Prostate gland (tissue), 2 donors: ENCODE measurements around the gene TRIB2. TPM values are rescaled to one million over a fixed set of nuclear protein-coding genes. Genes with fewer than 3 reads are reported as not detected.

Experiments used
- DNase-seq: peaks from one replicate; pipeline ENCODE4 v3.0.0-alpha.2; 2019; ENCODE audit warnings: low spot score
- H3K27ac ChIP-seq, 2 donors: fragments of 200-600 bp; sonication (generic); 2 replicates each; pipeline ENCODE4 v1.5.1; 2017 to 2019
- H3K27me3 ChIP-seq: fragments of 200-600 bp; sonication (generic); replicated peaks from 2 replicates; pipeline ENCODE4 v1.5.1; 2019; ENCODE audit not compliant: insufficient read depth
- H3K36me3 ChIP-seq, 2 donors: fragments of 200-600 bp; sonication (generic); 1 replicate in 1 of 2; 2 replicates in 1 of 2; pipeline versions ENCODE4 v1.5.1 to v1.8.1; 2017 to 2019
- H3K4me1 ChIP-seq: fragments of 200-600 bp; sonication (generic); replicated peaks from 2 replicates; pipeline ENCODE4 v1.5.1; 2019
- H3K4me3 ChIP-seq, 2 donors: fragments of 200-600 bp; sonication (generic); 2 replicates each; pipeline ENCODE4 v1.5.1; 2017 to 2019
- H3K9me3 ChIP-seq: fragments of 200-600 bp; sonication (generic); 2 replicates; pipeline ENCODE4 v1.5.1; 2017
- CTCF ChIP-seq, 4 experiments: fragments of 200-600 bp in 2 of 4; fragments of 450-650 bp in 2 of 4; sonication (generic) in 2 of 4; IDR thresholded peaks; 1 replicate in 3 of 4; 2 replicates in 1 of 4; pipeline ENCODE4 v1.5.1; 2016 to 2019; ENCODE audit warnings: antibody characterized with exemption in 4 of 4, mild to moderate bottlenecking in 2 of 4, moderate library complexity in 2 of 4
- POLR2A ChIP-seq: fragments of 450-650 bp; IDR thresholded peaks from one replicate; pipeline ENCODE4 v1.6.1; 2016; ENCODE audit warnings: antibody characterized with exemption, mild to moderate bottlenecking
- POLR2AphosphoS5 ChIP-seq: sonication (generic); formaldehyde crosslinking; IDR thresholded peaks from one replicate; pipeline ENCODE4 v1.6.1; 2017; ENCODE audit warnings: antibody characterized with exemption
- WGBS: methylation state at CpG from one replicate; pipeline ENCODE4 v1.1.5; 2018; 5-methylcytosine and 5-hydroxymethylcytosine counted together
- intact Hi-C: fragments of 100-400 bp; cut with DNase I; formaldehyde crosslinking; loops from one replicate; pipeline ENCODE4 v1.14.2; 2022
- total RNA-seq, 2 donors: library from RNA; depleted of rRNA; stranded (reverse); fragments of >200 nt; gene quantifications; one replicate each; pipeline ENCODE4 v1.1.0, GENCODE V29; 2016

Gene TRIB2
- total RNA-seq, 2 donors from 2014 or later: 72.3 to 205 TPM

- no peak for DNase-seq
- no peaks in the 10 kb centered on the region for H3K9me3 ChIP-seq
- no peak overlapping the region for H3K4me3 ChIP-seq
- no peak for TF ChIP-seq POLR2A
- TF ChIP-seq CTCF (IDR thresholded peaks at IDR 0.05): no peak
- TF ChIP-seq POLR2AphosphoS5: no peak
- 94% methylated on average over 16 of the region's 16 CpGs for WGBS
- peaks cover 6% of the 10 kb centered on the region for H3K4me1 ChIP-seq
- intact Hi-C loops: no loop called here
- no peaks in the 10 kb centered on the region for H3K36me3 ChIP-seq
- H3K27ac ChIP-seq: no peak overlapping the region
- H3K27me3 ChIP-seq: no peaks in the 10 kb centered on the region
Measured at GRCh38 chr2:12731701-12732280, 15.1 kb downstream of the TRIB2 start.

GRCh38 chr2:12732651-12733050, 15.9 kb downstream of the TRIB2 start:
- TF ChIP-seq POLR2AphosphoS5: no peak
- TF ChIP-seq POLR2A: no peak
- TF ChIP-seq CTCF (IDR thresholded peaks at IDR 0.05): no peak
- Histone ChIP-seq H3K27ac (peak overlapping the region in 1 of 2 donors; percentile 32), H3K4me1 (peaks cover 6% of the 10 kb centered on the region), H3K27me3 (no peaks in the 10 kb centered on the region), H3K36me3 (no peaks in the 10 kb centered on the region), H3K9me3 (no peaks in the 10 kb centered on the region), H3K4me3 (no peak overlapping the region)
- intact Hi-C loops: no loop called here
- DNase-seq: no peak
- WGBS: 72% methylated on average over 10 of the region's 10 CpGs

GRCh38 chr2:12733846-12734245, 17.1 kb downstream of the TRIB2 start:
- no peaks in the 10 kb centered on the region for H3K9me3 ChIP-seq
- H3K27ac ChIP-seq: peak overlapping the region; percentile 0 to 32
- no peaks in the 10 kb centered on the region for H3K36me3 ChIP-seq
- TF ChIP-seq POLR2A (no peak), CTCF (IDR thresholded peaks at IDR 0.05) (no peak), POLR2AphosphoS5 (peak; percentile 84)
- H3K27me3 ChIP-seq: no peaks in the 10 kb centered on the region
- intact Hi-C loops: no loop called here
- DNase-seq: peak; percentile 91
- H3K4me1 ChIP-seq: peaks cover 6% of the 10 kb centered on the region
- WGBS: 34% methylated on average over 7 of the region's 7 CpGs
- no peak overlapping the region for H3K4me3 ChIP-seq

GRCh38 chr2:12734914-12735654, 18.3 kb downstream of the TRIB2 start:
- Histone ChIP-seq H3K27me3 (no peaks in the 10 kb centered on the region), H3K4me1 (peaks cover 6% of the 10 kb centered on the region), H3K27ac (peak overlapping the region in 1 of 2 donors; percentile 9), H3K9me3 (no peaks in the 10 kb centered on the region), H3K4me3 (no peak overlapping the region), H3K36me3 (no peaks in the 10 kb centered on the region)
- intact Hi-C loops: no loop called here
- no peak for DNase-seq
- 78% methylated on average over 10 of the region's 12 CpGs for WGBS
- TF ChIP-seq POLR2AphosphoS5: no peak
- TF ChIP-seq CTCF (IDR thresholded peaks at IDR 0.05): no peak
- TF ChIP-seq POLR2A: no peak

- Histone ChIP-seq H3K4me1 (peaks cover 6% of the 10 kb centered on the region), H3K9me3 (no peaks in the 10 kb centered on the region), H3K36me3 (no peaks in the 10 kb centered on the region), H3K27me3 (no peaks in the 10 kb centered on the region), H3K27ac (no peak overlapping the region), H3K4me3 (no peak overlapping the region)
- intact Hi-C loops: no loop called here
- 80% methylated on average over 9 of the region's 9 CpGs for WGBS
- TF ChIP-seq POLR2A (no peak), CTCF (IDR thresholded peaks at IDR 0.05) (no peak), POLR2AphosphoS5 (no peak)
- no peak for DNase-seq
Measured at GRCh38 chr2:12737297-12737696, 20.6 kb downstream of the TRIB2 start.
